Endothelial cell of umbilical vein (primary cell): Measurements from ENCODE around the gene MRC2. TPM values are rescaled to one million over a fixed set of nuclear protein-coding genes. Genes with fewer than 3 reads are reported as not detected.

Source experiments
- BruUV-seq: library from RNA; stranded (reverse); fragments of 400-500 nt; replicated peaks from 2 replicates; lab custom pipeline; 2021; lab: Mats Ljungman, UMichigan
- CTCF ChIA-PET: fragments of 300-600, 350-600 bp; sonication (Branson Sonifier 250); formaldehyde crosslinking; loops from one replicate; lab custom pipeline; 2021; ENCODE audit warnings: antibody characterized with exemption, inconsistent platforms; lab: Charles Lee
- POLR2A ChIA-PET: fragments of 300-600, 350-600 bp; sonication (Branson Sonifier 250); formaldehyde crosslinking; loops from one replicate; lab custom pipeline; 2021; ENCODE audit warnings: antibody characterized with exemption, inconsistent platforms; lab: Charles Lee
- DNase-seq: peaks from one replicate; pipeline ENCODE4 v3.0.0-alpha.2; 2011; ENCODE audit warnings: low read depth, low spot score
- FAIRE-seq: peaks from 2 replicates; lab custom pipeline; 2011; peaks lifted over from hg19 to GRCh38; lab: Jason Lieb, UNC
- H2AFZ ChIP-seq: 2 replicates; pipeline ENCODE4 v1.6.0; 2012; ENCODE audit warnings: low read depth, low read length, control low read depth, inconsistent platforms
- H3K27ac ChIP-seq: 2 replicates; pipeline ENCODE4 v1.5.1; 2011; ENCODE audit warnings: low read depth, mild to moderate bottlenecking, control low read depth, low read length, moderate library complexity; ENCODE audit not compliant: insufficient read depth
- H3K27me3 ChIP-seq, 2 experiments: 2 replicates each; pipeline versions ENCODE4 v1.6.0 to v1.6.1; 2011; ENCODE audit warnings: low read length in 2 of 2, mixed read lengths in 1 of 2; ENCODE audit not compliant: control insufficient read depth in 2 of 2, insufficient read depth in 2 of 2
- H3K36me3 ChIP-seq, 2 experiments: 2 replicates in 1 of 2; 3 replicates in 1 of 2; pipeline ENCODE4 v1.5.1; 2011; ENCODE audit warnings: low read length in 2 of 2, mild to moderate bottlenecking in 1 of 2, moderate library complexity in 1 of 2; ENCODE audit not compliant: control insufficient read depth in 2 of 2, insufficient read depth in 2 of 2; ENCODE audit errors: extremely low read depth in 1 of 2
- H3K4me1 ChIP-seq: 3 replicates; pipeline ENCODE4 v1.5.1; 2011; ENCODE audit warnings: mild to moderate bottlenecking, low read length; ENCODE audit not compliant: control insufficient read depth, insufficient read depth; ENCODE audit errors: extremely low read depth
- H3K4me2 ChIP-seq: 2 replicates; pipeline ENCODE4 v1.6.1; 2011; ENCODE audit warnings: low read length, control low read depth, mixed read lengths; ENCODE audit not compliant: insufficient read depth
- H3K4me3 ChIP-seq, 3 experiments: fragments of 200-600 bp in 1 of 3; sonication (generic), shearing (Covaris generic) in 1 of 3; replicated peaks in 1 of 3; 2 replicates each; pipeline ENCODE4 v1.5.1; 2011 to 2016; ENCODE audit warnings: control low read depth in 3 of 3, low read length in 3 of 3, mild to moderate bottlenecking in 2 of 3, inconsistent platforms in 1 of 3, low read depth in 1 of 3, moderate library complexity in 1 of 3; ENCODE audit not compliant: insufficient read depth in 1 of 3
- H3K79me2 ChIP-seq: 2 replicates; pipeline ENCODE4 v1.6.0; 2012; ENCODE audit warnings: low read length, inconsistent platforms; ENCODE audit not compliant: control insufficient read depth, insufficient read depth
- H3K9ac ChIP-seq: replicated peaks from 2 replicates; pipeline ENCODE3; 2011; ENCODE audit warnings: low read length, control low read depth; ENCODE audit not compliant: insufficient read depth; ENCODE audit errors: extremely low read depth
- H3K9me1 ChIP-seq: replicated peaks from 3 replicates; pipeline ENCODE4 v1.6.0; 2011; ENCODE audit warnings: mild to moderate bottlenecking, low read length; ENCODE audit not compliant: control insufficient read depth, insufficient read depth; ENCODE audit errors: extremely low read depth
- H3K9me3 ChIP-seq: replicated peaks from 2 replicates; pipeline ENCODE4 v1.5.1; 2012; ENCODE audit warnings: low read length, inconsistent platforms; ENCODE audit not compliant: control insufficient read depth, insufficient read depth
- H4K20me1 ChIP-seq: replicated peaks from 2 replicates; pipeline ENCODE3; 2011; ENCODE audit warnings: mild to moderate bottlenecking, low read length; ENCODE audit not compliant: control insufficient read depth, insufficient read depth; ENCODE audit errors: extremely low read depth
- CTCF ChIP-seq, 2 donors: IDR thresholded peaks; 1 replicate in 1 of 2; 2 replicates in 1 of 2; pipeline ENCODE4 v1.5.1; 2011; ENCODE audit warnings: low read length in 2 of 2, mild to moderate bottlenecking in 2 of 2, moderate library complexity in 2 of 2, control low read depth in 1 of 2, inconsistent platforms in 1 of 2, low read depth in 1 of 2; ENCODE audit not compliant: insufficient read depth in 1 of 2; ENCODE audit errors: extremely low read depth in 1 of 2
- GATA2 ChIP-seq: IDR thresholded peaks from 2 replicates; pipeline ENCODE4 v1.7.0; 2011; ENCODE audit warnings: low read depth, mild to moderate bottlenecking, moderate library complexity, mixed read lengths, low read length; ENCODE audit not compliant: insufficient read length, insufficient read depth
- MAX ChIP-seq: IDR thresholded peaks from 2 replicates; pipeline ENCODE4 v1.6.1; 2011; ENCODE audit not compliant: insufficient read depth, insufficient read length
- MYC ChIP-seq: IDR thresholded peaks from one replicate; pipeline ENCODE4 v1.6.1; 2011; ENCODE audit warnings: mild to moderate bottlenecking, low read depth, low read length
- POLR2A ChIP-seq: IDR thresholded peaks from 2 replicates; pipeline ENCODE4 v1.6.1; 2012; ENCODE audit warnings: low read depth, mild to moderate bottlenecking, control low read depth, low read length
- POLR2AphosphoS5 ChIP-seq: IDR thresholded peaks from 2 replicates; pipeline ENCODE4 v1.6.1; 2012; ENCODE audit warnings: low read depth, mild to moderate bottlenecking, control low read depth, low read length, moderate library complexity; ENCODE audit not compliant: insufficient read depth
- dilution Hi-C: fragments of 300-500 bp; cut with MboI; formaldehyde crosslinking; loops from one replicate; pipeline ENCODE4 v1.15.0; 2019; ENCODE audit warnings: low sequenced_read_pairs; ENCODE audit not compliant: extremely low pct_ligation_motif_present
- intact Hi-C: fragments of 100-400 bp; cut with micrococcal nuclease; formaldehyde crosslinking; loops from one replicate; pipeline ENCODE4 v1.10.0; 2022
- polyA plus RNA-seq, 4 experiments: library from polyadenylated mRNA; depleted of rRNA in 3 of 4; stranded (reverse) in 3 of 4; unstranded in 1 of 4; fragments of >200 nt; gene quantifications; 2 replicates each; pipeline versions ENCODE4 v1.2.1 to v1.2.3, GENCODE V29; 2011 to 2012; ENCODE audit warnings: missing spikeins in 1 of 4
- total RNA-seq: library from RNA; stranded (reverse); gene quantifications from 2 replicates; pipeline ENCODE4 v1.2.3, GENCODE V29; 2021

Gene MRC2
- total and polyA plus RNA-seq, 2 donors (not counting 3 experiments of a cell fraction or from before 2014, with no cell fraction given) = 30.6 to 52.7 TPM

- H3K27ac ChIP-seq = no peak overlapping the region
- no peak overlapping the region for H3K4me2 ChIP-seq
- no peaks in the 10 kb centered on the region for H3K27me3 ChIP-seq
- H3K9ac ChIP-seq = no peak overlapping the region
- peaks cover 0 to 2% of the 10 kb centered on the region in 2 experiments for H3K36me3 ChIP-seq
- DNase-seq (no peak), FAIRE-seq (no peak)
- H3K79me2 ChIP-seq = no peaks in the 10 kb centered on the region
- dilution Hi-C loops = no loop called here
- no peaks in the 10 kb centered on the region for H3K9me3 ChIP-seq
- no peaks in the 10 kb centered on the region for H4K20me1 ChIP-seq
- no TSS peak for BruUV-seq
- CTCF ChIA-PET = no interaction called here
- H3K4me3 ChIP-seq = no peak overlapping the region
- no peak overlapping the region for H2AFZ ChIP-seq
- TF ChIP-seq CTCF (IDR thresholded peaks at IDR 0.05; ENCODE audit: extremely low read depth in 1 of 2, insufficient read depth in 1 of 2, low read depth in 1 of 2, low read length in 2 of 2) = no peak
- TF ChIP-seq GATA2 = no peak
- TF ChIP-seq MYC = no peak
- TF ChIP-seq MAX = no peak
- TF ChIP-seq POLR2A = no peak
- no peaks in the 10 kb centered on the region for H3K9me1 ChIP-seq
- H3K4me1 ChIP-seq = no peaks in the 10 kb centered on the region
- intact Hi-C loops = no loop called here
- POLR2A ChIA-PET = no interaction called here
Measured at GRCh38 chr17:62684179-62684578, 56.7 kb downstream of the MRC2 start.

GRCh38 chr17:62687997-62688396 is 60.5 kb downstream of the MRC2 start:
- dilution Hi-C loops = no loop called here
- no peaks in the 10 kb centered on the region for H3K79me2 ChIP-seq
- no peak overlapping the region for H2AFZ ChIP-seq
- no peak overlapping the region for H3K9ac ChIP-seq
- no peaks in the 10 kb centered on the region for H3K4me1 ChIP-seq
- FAIRE-seq (no peak), DNase-seq (no peak)
- no peaks in the 10 kb centered on the region for H3K9me3 ChIP-seq
- POLR2A ChIA-PET = no interaction called here
- no peak overlapping the region for H3K4me2 ChIP-seq
- no peaks in the 10 kb centered on the region for H4K20me1 ChIP-seq
- H3K36me3 ChIP-seq = no peaks in the 10 kb centered on the region
- CTCF ChIA-PET = interaction anchor here (3.4 kb wide), 1 partner anchor 15 kb away, joined by 20 read pairs; no protein-coding TSS in a partner anchor
- no peak overlapping the region for H3K4me3 ChIP-seq
- TF ChIP-seq POLR2AphosphoS5 = no peak
- no peak for TF ChIP-seq CTCF (IDR thresholded peaks at IDR 0.05; ENCODE audit: extremely low read depth in 1 of 2, insufficient read depth in 1 of 2, low read depth in 1 of 2, low read length in 2 of 2)
- no peak for TF ChIP-seq MAX
- BruUV-seq = no TSS peak
- intact Hi-C loops = no loop called here
- H3K9me1 ChIP-seq = no peaks in the 10 kb centered on the region
- H3K27me3 ChIP-seq = no peaks in the 10 kb centered on the region
- H3K27ac ChIP-seq = no peak overlapping the region
